HL-60 (cell line): ENCODE data around the gene SMARCB1.

ENCODE experiments used
- CTCF ChIP-seq: IDR thresholded peaks from one replicate; pipeline ENCODE4 v1.5.1; 2011; ENCODE audit warnings: low read length, control low read depth, inconsistent platforms; ENCODE audit not compliant: insufficient read depth
- GABPA ChIP-seq: IDR thresholded peaks from 2 replicates; pipeline ENCODE4 v1.6.1; 2012; ENCODE audit warnings: low read depth
- POLR2AphosphoS5 ChIP-seq: IDR thresholded peaks from 2 replicates; pipeline ENCODE4 v1.6.1; 2012; ENCODE audit warnings: low read depth
- REST ChIP-seq: IDR thresholded peaks from 2 replicates; pipeline ENCODE4 v1.6.1; 2012; ENCODE audit warnings: low read depth; ENCODE audit not compliant: insufficient replicate concordance

GRCh38 chr22:23825246-23825905, 38.6 kb downstream of the SMARCB1 start:
- TF ChIP-seq POLR2AphosphoS5, result no peak
- TF ChIP-seq CTCF, result no peak
- no peak for TF ChIP-seq GABPA
- no peak for TF ChIP-seq REST
